CD4-positive, alpha-beta memory T cell (primary cell): ENCODE measurements around the gene ZBTB16. TPM values are rescaled to one million over a fixed set of nuclear protein-coding genes. Genes with fewer than 3 reads are reported as not detected.

ENCODE experiments used
- CTCF ChIA-PET: fragments of 350-600 bp; sonication (Branson Sonifier 250); formaldehyde crosslinking; loops from one replicate; lab custom pipeline; 2021; ENCODE audit warnings: inconsistent platforms; ENCODE audit not compliant: partially characterized antibody; lab: Charles Lee
- POLR2A ChIA-PET: fragments of 350-600 bp; sonication (Branson Sonifier 250); formaldehyde crosslinking; loops from one replicate; lab custom pipeline; 2021; ENCODE audit not compliant: partially characterized antibody; lab: Charles Lee
- DNase-seq, 5 donors: peaks; one replicate each; pipeline versions ENCODE4 v3.0.0 to v3.0.0-alpha.2; 2020 to 2022; ENCODE audit warnings: mixed read lengths in 1 of 5
- H3K27ac ChIP-seq: one replicate; pipeline ENCODE4 v1.7.0; 2013; ENCODE audit warnings: low read depth, low read length
- H3K27me3 ChIP-seq: 2 replicates; pipeline ENCODE4 v1.7.0; 2013; ENCODE audit warnings: mild to moderate bottlenecking, low read length, moderate library complexity; ENCODE audit not compliant: insufficient read depth
- H3K36me3 ChIP-seq: 2 replicates; pipeline ENCODE4 v1.7.0; 2013; ENCODE audit warnings: mild to moderate bottlenecking, low read length, moderate library complexity; ENCODE audit not compliant: insufficient read depth
- H3K4me1 ChIP-seq: 2 replicates; pipeline ENCODE4 v1.7.0; 2013; ENCODE audit warnings: mild to moderate bottlenecking, low read length, moderate library complexity; ENCODE audit not compliant: insufficient read depth
- H3K4me3 ChIP-seq, 2 donors: one replicate each; pipeline ENCODE4 v1.7.0; 2013; ENCODE audit warnings: low read length in 2 of 2, mild to moderate bottlenecking in 1 of 2
- H3K9me3 ChIP-seq, 2 donors: one replicate each; pipeline ENCODE4 v1.7.0; 2013; ENCODE audit warnings: low read length in 2 of 2, control low read depth in 1 of 2; ENCODE audit not compliant: control insufficient read depth in 1 of 2
- H3K27ac Mint-ChIP-seq, 7 donors: one replicate each; pipeline ENCODE4 v1.8.0; 2020 to 2021; ENCODE audit warnings: mixed read lengths in 7 of 7, mild to moderate bottlenecking in 6 of 7, inconsistent platforms in 3 of 7, moderate library complexity in 3 of 7
- H3K27me3 Mint-ChIP-seq, 2 donors: one replicate each; pipeline ENCODE4 v1.8.0; 2020 to 2021; ENCODE audit warnings: mixed read lengths in 2 of 2
- H3K36me3 Mint-ChIP-seq, 2 donors: one replicate each; pipeline ENCODE4 v1.8.0; 2020 to 2021; ENCODE audit warnings: mixed read lengths in 2 of 2, inconsistent platforms in 1 of 2, mild to moderate bottlenecking in 1 of 2
- H3K4me1 Mint-ChIP-seq, 4 donors: one replicate each; pipeline ENCODE4 v1.8.0; 2020 to 2021; ENCODE audit warnings: mixed read lengths in 4 of 4, mild to moderate bottlenecking in 1 of 4
- H3K4me3 Mint-ChIP-seq, 8 donors: one replicate each; pipeline ENCODE4 v1.8.0; 2020 to 2021; ENCODE audit warnings: mixed read lengths in 8 of 8, mild to moderate bottlenecking in 7 of 8, moderate library complexity in 6 of 8, inconsistent platforms in 3 of 8
- H3K9me3 Mint-ChIP-seq, 8 donors: one replicate each; pipeline ENCODE4 v1.8.0; 2020 to 2021; ENCODE audit warnings: mixed read lengths in 8 of 8, mild to moderate bottlenecking in 5 of 8, inconsistent platforms in 3 of 8, moderate library complexity in 1 of 8
- intact Hi-C: fragments of 100-400 bp; cut with micrococcal nuclease; formaldehyde crosslinking; loops from one replicate; pipeline ENCODE4 v1.15.1; 2023
- polyA plus RNA-seq, 2 donors: library from polyadenylated mRNA; unstranded; fragments of 300-500 nt; fragmentation: Illumina TruSeq; gene quantifications; one replicate each; pipeline ENCODE4 v1.2.3, GENCODE V29; 2021
- total RNA-seq, 2 experiments: library from RNA; stranded (reverse); gene quantifications; one replicate each; pipeline ENCODE4 v1.2.3, GENCODE V29; 2021

The ZBTB16 gene
- total and polyA plus RNA-seq, 4 experiments from 2014 or later, result 5.6 to 28.4 (median 8.6) TPM

GRCh38 chr11:114168691-114169090, 109.2 kb downstream of the ZBTB16 start:
- no peaks in the 10 kb centered on the region for H3K27me3 Mint-ChIP-seq
- intact Hi-C loops, result loop anchor here (5.0 to 10.0 kb wide), 3 partner anchors 234 to 854 kb away; partner anchors contain the start of genes C11orf71, CLDN25, RBM7 and TTC12
- Histone ChIP-seq H3K27me3 (no peaks in the 10 kb centered on the region), H3K4me3 (no peak overlapping the region), H3K36me3 (no peaks in the 10 kb centered on the region), H3K9me3 (no peaks in the 10 kb centered on the region), H3K27ac (no peak overlapping the region), H3K4me1 (peaks cover 89% of the 10 kb centered on the region)
- peak overlapping the region; percentile 35 to 92 (median 70) for H3K27ac Mint-ChIP-seq
- H3K9me3 Mint-ChIP-seq, result no peaks in the 10 kb centered on the region
- no peak for DNase-seq
- peaks cover 67 to 100% (median 89%) of the 10 kb centered on the region in 4 donors for H3K4me1 Mint-ChIP-seq
- ChIA-PET CTCF (interaction anchor here (0.7 to 11.0 kb wide), 5 partner anchors 9 to 90 kb away, joined by 3 to 106 read pairs (median 5); no protein-coding TSS in a partner anchor), POLR2A (interaction anchor here (1.2 to 10.9 kb wide), 8 partner anchors 9 to 108 kb away, joined by 3 to 222 read pairs (median 6); partner anchors contain the start of gene ZBTB16)
- H3K4me3 Mint-ChIP-seq, result peak overlapping the region in 7 of 8 donors; percentile 48 to 83 (median 65)
- H3K36me3 Mint-ChIP-seq, result no peaks in the 10 kb centered on the region

DNA sequence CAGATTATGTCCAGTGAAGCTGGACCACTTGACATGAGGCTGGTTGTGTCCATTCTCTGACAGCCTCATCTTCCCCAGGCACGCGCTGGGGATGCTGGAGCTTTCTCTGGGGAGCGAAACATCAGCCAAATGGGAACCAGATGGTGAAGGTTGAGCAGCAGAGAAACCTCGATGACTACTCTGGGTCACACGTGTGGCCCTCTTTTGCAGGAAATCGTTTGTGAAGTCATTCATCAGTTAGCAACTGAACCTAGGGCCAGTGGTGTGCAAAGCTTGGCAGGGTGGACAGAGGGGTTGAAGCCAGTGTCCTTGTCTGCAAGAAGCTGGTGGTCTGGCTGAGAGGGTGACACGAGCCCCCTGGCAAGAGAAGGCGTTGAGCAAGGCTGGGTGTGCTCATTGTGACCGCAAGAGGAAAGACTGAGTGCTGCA, 109.8 kb downstream of the ZBTB16 start:
- H3K4me1 Mint-ChIP-seq, result peaks cover 70 to 100% (median 90%) of the 10 kb centered on the region in 4 donors
- POLR2A ChIA-PET, result interaction anchor here (1.2 to 10.9 kb wide), 9 partner anchors 9 to 109 kb away, joined by 3 to 222 read pairs (median 5); partner anchors contain the start of gene ZBTB16
- Histone ChIP-seq H3K27me3 (no peaks in the 10 kb centered on the region), H3K4me1 (peaks cover 95% of the 10 kb centered on the region), H3K36me3 (no peaks in the 10 kb centered on the region), H3K27ac (no peak overlapping the region), H3K4me3 (no peak overlapping the region), H3K9me3 (no peaks in the 10 kb centered on the region)
- no peaks in the 10 kb centered on the region for H3K9me3 Mint-ChIP-seq
- CTCF ChIA-PET, result interaction anchor here (1.2 to 11.0 kb wide), 5 partner anchors 10 to 133 kb away, joined by 5 to 106 read pairs (median 11); no protein-coding TSS in a partner anchor
- intact Hi-C loops, result loop anchor here (5.0 to 10.0 kb wide), 3 partner anchors 233 to 855 kb away; partner anchors contain the start of genes C11orf71, CLDN25, RBM7 and TTC12
- no peak for DNase-seq
- H3K27ac Mint-ChIP-seq, result peak overlapping the region in 6 of 7 donors; percentile 32 to 93 (median 79)
- no peaks in the 10 kb centered on the region for H3K27me3 Mint-ChIP-seq
- peak overlapping the region in 4 of 8 donors; percentile 36 to 83 (median 64) for H3K4me3 Mint-ChIP-seq
- no peaks in the 10 kb centered on the region for H3K36me3 Mint-ChIP-seq

DNA sequence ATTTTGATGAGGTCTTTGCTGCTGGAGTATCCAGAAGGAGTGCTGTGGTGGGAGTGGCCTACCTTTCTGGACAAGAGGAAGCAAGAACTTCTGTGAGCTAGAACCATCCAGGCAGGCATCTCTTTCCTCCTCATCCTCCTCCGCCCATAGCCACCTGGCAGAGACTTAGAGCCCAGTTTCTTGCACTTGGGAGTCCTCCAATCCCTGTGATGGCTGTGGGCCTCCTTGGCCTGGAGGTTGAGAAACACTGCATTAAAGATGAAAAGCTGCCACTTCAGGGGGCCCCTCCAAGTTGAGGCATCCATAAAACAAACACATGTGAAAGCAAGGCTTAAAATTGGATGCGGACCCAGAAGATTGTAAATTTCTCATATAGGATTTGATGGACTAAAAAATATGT, 110.3 kb downstream of the ZBTB16 start:
- POLR2A ChIA-PET, result interaction anchor here (1.2 to 10.9 kb wide), 7 partner anchors 10 to 92 kb away, joined by 3 to 222 read pairs (median 4); no protein-coding TSS in a partner anchor
- Mint-ChIP-seq H3K4me3 (peak overlapping the region in 4 of 8 donors; percentile 36 to 83 (median 64)), H3K27ac (peak overlapping the region in 4 of 7 donors; percentile 55 to 93 (median 79)), H3K4me1 (peaks cover 70 to 100% (median 89%) of the 10 kb centered on the region in 4 donors), H3K27me3 (no peaks in the 10 kb centered on the region), H3K36me3 (no peaks in the 10 kb centered on the region), H3K9me3 (no peaks in the 10 kb centered on the region)
- Histone ChIP-seq H3K4me1 (peaks cover 100% of the 10 kb centered on the region), H3K9me3 (no peaks in the 10 kb centered on the region), H3K36me3 (no peaks in the 10 kb centered on the region), H3K27me3 (no peaks in the 10 kb centered on the region), H3K4me3 (no peak overlapping the region), H3K27ac (no peak overlapping the region)
- CTCF ChIA-PET, result interaction anchor here (1.2 to 11.0 kb wide), 5 partner anchors 10 to 134 kb away, joined by 4 to 106 read pairs (median 5); no protein-coding TSS in a partner anchor
- no peak for DNase-seq
- intact Hi-C loops, result loop anchor here (5.0 to 10.0 kb wide), 3 partner anchors 232 to 855 kb away; partner anchors contain the start of genes C11orf71, CLDN25, RBM7 and TTC12

GRCh38 chr11:114170226-114170625, 110.7 kb downstream of the ZBTB16 start:
- H3K4me3 Mint-ChIP-seq, result no peak overlapping the region
- no peak for DNase-seq

DNA sequence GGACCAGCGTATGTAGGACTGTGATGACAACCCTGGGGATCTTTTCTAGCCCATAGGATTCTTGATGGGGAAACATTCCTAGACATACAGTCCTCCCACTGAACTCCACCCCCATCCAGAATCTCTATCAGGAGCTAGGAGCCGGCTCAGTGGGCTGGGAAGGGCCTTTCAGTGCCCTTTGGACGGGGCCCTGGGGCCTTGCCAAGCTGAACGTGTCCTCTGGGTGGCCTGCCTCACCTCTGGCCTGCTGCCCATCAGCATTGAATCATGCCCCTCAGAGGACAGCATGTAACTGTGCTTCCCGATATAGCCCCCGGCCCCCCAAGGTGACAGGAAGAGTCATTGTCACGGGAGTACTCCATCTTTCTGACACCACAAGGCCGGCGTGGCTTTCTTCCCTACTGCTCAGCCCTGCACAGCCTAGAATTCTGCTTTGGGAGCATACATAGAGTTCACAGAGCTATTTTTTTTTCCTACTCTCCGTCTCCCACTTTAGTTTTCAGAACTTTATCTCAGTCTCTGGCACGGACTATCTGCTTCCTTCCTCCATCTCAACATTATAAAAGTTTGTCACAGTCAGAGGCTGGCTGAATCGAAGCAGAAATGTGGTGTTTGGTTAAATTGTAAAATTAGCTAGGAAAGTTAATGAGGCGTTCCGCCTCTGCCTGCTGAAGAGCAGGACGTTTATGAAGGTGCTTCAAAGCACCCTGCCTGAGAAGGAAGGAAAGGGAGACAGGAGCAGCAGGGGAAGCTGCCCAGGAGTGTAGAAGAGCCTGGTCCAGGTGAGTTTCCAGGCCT, 111.9 kb downstream of the ZBTB16 start:
- ChIA-PET POLR2A (interaction anchor here (1.3 to 10.9 kb wide), 4 partner anchors 11 to 26 kb away, joined by 3 to 222 read pairs (median 26); no protein-coding TSS in a partner anchor), CTCF (interaction anchor here (1.2 to 11.0 kb wide), 7 partner anchors 12 to 136 kb away, joined by 3 to 106 read pairs (median 4); no protein-coding TSS in a partner anchor)
- peaks cover 63 to 100% (median 85%) of the 10 kb centered on the region in 4 donors for H3K4me1 Mint-ChIP-seq
- intact Hi-C loops, result no loop called here
- Histone ChIP-seq H3K27me3 (no peaks in the 10 kb centered on the region), H3K9me3 (no peaks in the 10 kb centered on the region), H3K27ac (no peak overlapping the region), H3K4me1 (peaks cover 92% of the 10 kb centered on the region), H3K36me3 (no peaks in the 10 kb centered on the region), H3K4me3 (no peak overlapping the region)
- H3K27ac Mint-ChIP-seq, result peak overlapping the region in 4 of 7 donors; percentile 7 to 88 (median 36)
- no peaks in the 10 kb centered on the region for H3K36me3 Mint-ChIP-seq
- H3K27me3 Mint-ChIP-seq, result no peaks in the 10 kb centered on the region
- peak overlapping the region in 4 of 8 donors; percentile 48 to 81 (median 78) for H3K4me3 Mint-ChIP-seq
- no peak for DNase-seq
- no peaks in the 10 kb centered on the region for H3K9me3 Mint-ChIP-seq

More at GRCh38 chr11:114170226-114170625, 110.7 kb downstream of the ZBTB16 start:
- Mint-ChIP-seq H3K36me3 (no peaks in the 10 kb centered on the region), H3K4me1 (peaks cover 69 to 100% (median 90%) of the 10 kb centered on the region in 4 donors), H3K27ac (peak overlapping the region in 1 of 7 donors; percentile 46), H3K9me3 (no peaks in the 10 kb centered on the region), H3K27me3 (no peaks in the 10 kb centered on the region)
- no peaks in the 10 kb centered on the region for H3K9me3 ChIP-seq
- no peak overlapping the region for H3K4me3 ChIP-seq
- H3K4me1 ChIP-seq, result peaks cover 100% of the 10 kb centered on the region
- H3K27ac ChIP-seq, result no peak overlapping the region
- H3K36me3 ChIP-seq, result no peaks in the 10 kb centered on the region
- intact Hi-C loops, result no loop called here
- ChIA-PET POLR2A (interaction anchor here (1.2 to 10.9 kb wide), 5 partner anchors 10 to 92 kb away, joined by 3 to 222 read pairs (median 18); no protein-coding TSS in a partner anchor), CTCF (interaction anchor here (1.8 to 11.0 kb wide), 4 partner anchors 13 to 134 kb away, joined by 4 to 106 read pairs (median 8); no protein-coding TSS in a partner anchor)
- no peaks in the 10 kb centered on the region for H3K27me3 ChIP-seq

DNA sequence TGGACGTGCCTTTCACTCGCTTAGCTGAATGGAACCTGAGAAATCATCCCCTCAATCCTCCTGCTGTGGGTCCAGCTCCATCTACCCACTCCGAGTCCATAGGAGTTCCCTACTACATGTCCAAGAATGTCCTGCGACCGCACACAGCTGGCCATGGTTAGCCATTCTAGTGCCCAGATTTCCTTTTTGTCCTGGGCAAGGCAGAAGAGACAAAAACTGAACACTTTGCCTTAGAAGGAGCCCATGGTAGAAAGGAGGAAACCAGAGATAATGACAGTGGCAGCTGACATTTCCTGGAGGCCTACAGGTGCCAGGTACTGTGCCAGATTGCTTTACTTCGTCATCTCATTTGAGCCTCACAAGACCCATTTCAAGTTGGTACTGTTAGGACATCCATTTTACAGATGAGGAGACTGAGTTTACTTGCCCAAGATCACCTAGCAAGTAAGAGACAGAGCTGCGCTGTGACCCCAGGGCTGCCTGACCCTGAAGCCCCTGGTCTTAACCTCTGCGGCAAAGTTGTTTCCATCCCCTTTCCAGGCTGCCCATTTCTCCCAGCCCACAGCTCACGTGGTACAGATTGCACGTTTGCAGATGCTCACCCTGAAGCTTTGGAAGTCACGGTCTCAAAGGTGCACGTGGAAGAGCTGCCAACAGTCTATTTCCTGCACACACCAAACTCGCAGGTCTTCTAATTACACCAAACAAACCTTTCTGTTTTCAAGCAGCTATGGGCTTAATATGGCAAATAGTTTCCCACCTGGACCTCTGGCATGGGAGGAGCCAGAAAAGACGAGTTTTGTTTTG, 112.7 kb downstream of the ZBTB16 start:
- no peak overlapping the region for H3K4me3 ChIP-seq

More for the DNA sequence above, 112.7 kb downstream of the ZBTB16 start:
- Mint-ChIP-seq H3K9me3 (no peaks in the 10 kb centered on the region), H3K27ac (peak overlapping the region; percentile 73 to 96 (median 88)), H3K4me1 (peaks cover 56 to 96% (median 78%) of the 10 kb centered on the region in 4 donors), H3K4me3 (peak overlapping the region in 7 of 8 donors; percentile 23 to 81 (median 76)), H3K36me3 (no peaks in the 10 kb centered on the region), H3K27me3 (no peaks in the 10 kb centered on the region)
- no peaks in the 10 kb centered on the region for H3K9me3 ChIP-seq
- peaks cover 84% of the 10 kb centered on the region for H3K4me1 ChIP-seq
- ChIA-PET CTCF (interaction anchor here (1.0 to 11.0 kb wide), 9 partner anchors 10 to 138 kb away, joined by 3 to 106 read pairs (median 4); no protein-coding TSS in a partner anchor), POLR2A (interaction anchor here (0.9 to 10.9 kb wide), 6 partner anchors 10 to 68 kb away, joined by 3 to 222 read pairs (median 7); no protein-coding TSS in a partner anchor)
- intact Hi-C loops, result no loop called here
- peak overlapping the region; percentile 5 for H3K27ac ChIP-seq
- H3K36me3 ChIP-seq, result no peaks in the 10 kb centered on the region
- DNase-seq, result peak in 1 of 5 donors; percentile 24
- H3K27me3 ChIP-seq, result no peaks in the 10 kb centered on the region
